Measurements from ENCODE around the gene RIPPLY1. TPM values are rescaled to one million over a fixed set of nuclear protein-coding genes. Genes with fewer than 3 reads are reported as not detected.

Gene RIPPLY1, protein sequence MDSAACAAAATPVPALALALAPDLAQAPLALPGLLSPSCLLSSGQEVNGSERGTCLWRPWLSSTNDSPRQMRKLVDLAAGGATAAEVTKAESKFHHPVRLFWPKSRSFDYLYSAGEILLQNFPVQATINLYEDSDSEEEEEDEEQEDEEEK
- total RNA-seq (2022; extraction: Qiagen RNA extraction; ENCODE audit: low read depth): not detected in 5 replicates

GRCh38 chrX:106903291-106903824 lies at the start of gene RIPPLY1:
Gene RIPPLY1, minus strand, starts transcription at chrX:106903341. Its CDS starts 54 bp downstream, at chrX:106903287.

DNA sequence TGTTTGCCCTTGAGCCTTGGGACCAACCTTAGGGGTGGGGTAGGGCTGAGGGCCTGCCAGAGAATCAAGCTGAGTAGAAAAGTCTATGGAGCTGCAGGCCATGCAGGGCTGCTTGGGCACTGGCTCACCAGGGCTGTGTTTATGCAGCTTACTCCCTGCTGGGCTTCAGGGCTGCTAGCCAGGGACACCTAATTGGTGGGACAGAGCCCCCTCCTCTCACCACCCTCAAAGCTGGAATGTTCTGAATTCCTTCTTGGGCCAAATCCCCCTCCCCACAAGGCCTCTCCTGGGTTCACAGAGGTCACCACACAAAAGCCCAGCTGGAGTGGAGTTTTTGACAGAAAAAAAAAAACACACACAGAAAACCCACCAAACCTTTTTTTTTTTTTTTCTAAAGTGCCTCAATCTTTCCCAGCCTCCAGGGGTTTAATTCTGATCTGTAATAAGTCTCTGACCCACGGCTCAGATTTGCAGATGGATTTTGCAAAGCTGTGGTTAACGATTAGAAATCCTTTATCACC lies 16.9 kb upstream of the RIPPLY1 start, which contains the start of gene CLDN2:
Gene CLDN2, plus strand, starts transcription at position 471 of the 521 bp plus-strand sequence. CDS start 7,827 bp downstream, outside the sequence.

Other genes with a start within 250 kb of the RIPPLY1 start
- 0.07 to 0.12 TPM in 2 of 5 replicates, not detected in the others for gene RNF128, start 176.6 kb downstream of the RIPPLY1 start, total RNA-seq (2022; extraction: Qiagen RNA extraction; ENCODE audit: low read depth)
- gene TBC1D8B, start 100.7 kb downstream of the RIPPLY1 start, total RNA-seq (2022; extraction: Qiagen RNA extraction; ENCODE audit: low read depth): 0.83 to 1.8 TPM (median 1.5 TPM) in 5 replicates
- gene CLDN2, start 17.1 kb upstream of the RIPPLY1 start, total RNA-seq (2022; extraction: Qiagen RNA extraction; ENCODE audit: low read depth): 5.7 to 8.2 TPM (median 7.9 TPM) in 5 replicates
- gene MORC4, start 96.9 kb upstream of the RIPPLY1 start, total RNA-seq (2022; extraction: Qiagen RNA extraction; ENCODE audit: low read depth): 32.7 to 46.9 TPM (median 33.4 TPM) in 5 replicates
- 7.1 to 13.8 TPM (median 9.5 TPM) in 5 replicates for gene RBM41, start 215.5 kb upstream of the RIPPLY1 start, total RNA-seq (2022; extraction: Qiagen RNA extraction; ENCODE audit: low read depth)

All from A549 treated with ZK216348 at 1 μM for 4 hours (cell line).